ENCODE results near the gene ICAM3.

DNA sequence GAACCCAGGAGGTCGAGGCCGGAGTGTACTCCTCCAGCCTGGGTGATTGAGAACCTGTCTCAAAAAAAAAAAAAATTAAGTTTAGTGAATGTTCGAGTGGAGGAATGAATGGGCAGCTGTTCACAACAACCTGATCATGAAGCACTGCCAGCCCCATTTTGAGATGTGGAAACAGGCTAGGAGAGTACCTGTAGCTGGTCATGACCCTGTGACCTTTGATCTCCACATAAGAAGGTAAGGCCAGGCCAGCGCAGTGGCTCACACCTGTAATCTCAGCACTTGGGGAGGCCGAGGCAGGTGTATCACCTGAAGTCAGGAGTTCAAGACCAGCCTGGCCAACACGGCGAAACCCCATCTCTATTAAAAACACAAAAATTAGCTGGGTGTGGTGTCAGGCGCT, 13.7 kb downstream of the ICAM3 start:
- no peak for TF ChIP-seq TAF1 (IDR thresholded peaks at IDR 0.05; ENCODE audit: borderline replicate concordance, insufficient read depth, low read length)
- no peak for TF ChIP-seq POLR2AphosphoS5 (IDR thresholded peaks at IDR 0.05; ENCODE audit: low read depth, low read length)
- no peak for TF ChIP-seq FOXP2 (optimal IDR thresholded peaks at IDR 0.05; ENCODE audit: borderline replicate concordance, extremely low read depth, extremely low read length, insufficient read depth)
- TF ChIP-seq, protein P1, sequence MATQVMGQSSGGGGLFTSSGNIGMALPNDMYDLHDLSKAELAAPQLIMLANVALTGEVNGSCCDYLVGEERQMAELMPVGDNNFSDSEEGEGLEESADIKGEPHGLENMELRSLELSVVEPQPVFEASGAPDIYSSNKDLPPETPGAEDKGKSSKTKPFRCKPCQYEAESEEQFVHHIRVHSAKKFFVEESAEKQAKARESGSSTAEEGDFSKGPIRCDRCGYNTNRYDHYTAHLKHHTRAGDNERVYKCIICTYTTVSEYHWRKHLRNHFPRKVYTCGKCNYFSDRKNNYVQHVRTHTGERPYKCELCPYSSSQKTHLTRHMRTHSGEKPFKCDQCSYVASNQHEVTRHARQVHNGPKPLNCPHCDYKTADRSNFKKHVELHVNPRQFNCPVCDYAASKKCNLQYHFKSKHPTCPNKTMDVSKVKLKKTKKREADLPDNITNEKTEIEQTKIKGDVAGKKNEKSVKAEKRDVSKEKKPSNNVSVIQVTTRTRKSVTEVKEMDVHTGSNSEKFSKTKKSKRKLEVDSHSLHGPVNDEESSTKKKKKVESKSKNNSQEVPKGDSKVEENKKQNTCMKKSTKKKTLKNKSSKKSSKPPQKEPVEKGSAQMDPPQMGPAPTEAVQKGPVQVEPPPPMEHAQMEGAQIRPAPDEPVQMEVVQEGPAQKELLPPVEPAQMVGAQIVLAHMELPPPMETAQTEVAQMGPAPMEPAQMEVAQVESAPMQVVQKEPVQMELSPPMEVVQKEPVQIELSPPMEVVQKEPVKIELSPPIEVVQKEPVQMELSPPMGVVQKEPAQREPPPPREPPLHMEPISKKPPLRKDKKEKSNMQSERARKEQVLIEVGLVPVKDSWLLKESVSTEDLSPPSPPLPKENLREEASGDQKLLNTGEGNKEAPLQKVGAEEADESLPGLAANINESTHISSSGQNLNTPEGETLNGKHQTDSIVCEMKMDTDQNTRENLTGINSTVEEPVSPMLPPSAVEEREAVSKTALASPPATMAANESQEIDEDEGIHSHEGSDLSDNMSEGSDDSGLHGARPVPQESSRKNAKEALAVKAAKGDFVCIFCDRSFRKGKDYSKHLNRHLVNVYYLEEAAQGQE (IDR thresholded peaks at IDR 0.05; ENCODE audit: insufficient read depth in 1 of 2, low read depth in 2 of 2, low read length in 2 of 2) = no peak

Measured in PFSK-1 (cell line).